Right renal cortex interstitium (tissue), 3 donors: ENCODE data around the gene SRPX. TPM values are rescaled to one million over a fixed set of nuclear protein-coding genes. Genes with fewer than 3 reads are reported as not detected.
A peak's percentile ranks its signal among the peaks of the same experiment; 100 is the strongest.

Source experiments
- DNase-seq, 3 donors: peaks; one replicate each; pipeline ENCODE4 v3.0.0-alpha.2; 2013; ENCODE audit warnings: low read depth in 3 of 3, low spot score in 2 of 3
- polyA plus RNA-seq, 3 donors: library from polyadenylated mRNA; unstranded; fragments of 120-200 nt; gene quantifications; one replicate each; pipeline ENCODE4 v1.2.1, GENCODE V29; 2013; ENCODE audit not compliant: insufficient read length in 3 of 3

The SRPX gene
- polyA plus RNA-seq, 3 donors = 13.9 to 17.7 (median 16.8) TPM

GRCh38 chrX:38211891-38212635 is 8.6 kb downstream of the SRPX start:
- no peak for DNase-seq

GRCh38 chrX:38206542-38206941 is 14.1 kb downstream of the SRPX start:
- DNase-seq = no peak

GRCh38 chrX:38206036-38206435 is 14.6 kb downstream of the SRPX start:
- no peak for DNase-seq

GRCh38 chrX:38205039-38205438 is 15.6 kb downstream of the SRPX start:
- no peak for DNase-seq

GRCh38 chrX:38192007-38192810 is 28.5 kb downstream of the SRPX start:
- DNase-seq = no peak

GRCh38 chrX:38189431-38190250 is 31.0 kb downstream of the SRPX start:
- no peak for DNase-seq

- no peak for DNase-seq
These were observed 37.1 kb downstream of the SRPX start for GRCh38 chrX:38183596-38183995.

GRCh38 chrX:38181357-38181756 is 39.3 kb downstream of the SRPX start:
- no peak for DNase-seq

- no peak for DNase-seq
These were observed 42.3 kb downstream of the SRPX start for GRCh38 chrX:38178396-38178795.

GRCh38 chrX:38175139-38175538 is 45.5 kb downstream of the SRPX start:
- peak in 1 of 3 donors; percentile 23 for DNase-seq

- DNase-seq = no peak
These were observed 48.1 kb downstream of the SRPX start for GRCh38 chrX:38172596-38172995.

- no peak for DNase-seq
These were observed 50.1 kb downstream of the SRPX start for GRCh38 chrX:38170556-38170955.

GRCh38 chrX:38166478-38167083 is 54.1 kb downstream of the SRPX start:
- peak in 1 of 3 donors; percentile 8 for DNase-seq

- no peak for DNase-seq
These were observed 55.6 kb downstream of the SRPX start for GRCh38 chrX:38165023-38165422.

- DNase-seq = no peak
These were observed 57.5 kb downstream of the SRPX start for GRCh38 chrX:38163193-38163592.

- no peak for DNase-seq
These were observed 63.8 kb downstream of the SRPX start for GRCh38 chrX:38156838-38157237.

- DNase-seq = no peak
These were observed 65.9 kb downstream of the SRPX start for GRCh38 chrX:38154818-38155217.

GRCh38 chrX:38154340-38154739 is 66.3 kb downstream of the SRPX start:
- DNase-seq = no peak

- DNase-seq = no peak
These were observed 69.2 kb downstream of the SRPX start for GRCh38 chrX:38151441-38151840.

GRCh38 chrX:38150993-38151392 is 69.7 kb downstream of the SRPX start:
- DNase-seq = no peak

- DNase-seq = no peak
These were observed 71.7 kb downstream of the SRPX start for GRCh38 chrX:38149016-38149415.
